Right lung (tissue), 5 donors: ENCODE results near the gene SIGLEC15. TPM values are rescaled to one million over a fixed set of nuclear protein-coding genes. Genes with fewer than 3 reads are reported as not detected.
"Not testable (repeated sequence)": the region's sequence is repeated elsewhere in the genome, so short reads cannot be mapped to it uniquely, and the experiment has no call there.

Source experiments
- DNase-seq, 2 donors: peaks; one replicate each; pipeline ENCODE4 v3.0.0-alpha.2; 2013
- polyA plus RNA-seq, 5 donors: library from polyadenylated mRNA; unstranded; fragments of 120-200 nt; gene quantifications; one replicate each; pipeline versions ENCODE4 v1.2.1 to v1.2.3, GENCODE V29; 2013; ENCODE audit warnings: inconsistent platforms in 1 of 5, low replicate concordance in 1 of 5; ENCODE audit not compliant: insufficient read length in 5 of 5, insufficient read depth in 1 of 5

Gene SIGLEC15
- polyA plus RNA-seq, 5 donors, result 0.21 to 0.40 (median 0.24) TPM

GRCh38 chr18:45844938-45845337 lies 19.5 kb downstream of the SIGLEC15 start:
- no peak for DNase-seq

DNA sequence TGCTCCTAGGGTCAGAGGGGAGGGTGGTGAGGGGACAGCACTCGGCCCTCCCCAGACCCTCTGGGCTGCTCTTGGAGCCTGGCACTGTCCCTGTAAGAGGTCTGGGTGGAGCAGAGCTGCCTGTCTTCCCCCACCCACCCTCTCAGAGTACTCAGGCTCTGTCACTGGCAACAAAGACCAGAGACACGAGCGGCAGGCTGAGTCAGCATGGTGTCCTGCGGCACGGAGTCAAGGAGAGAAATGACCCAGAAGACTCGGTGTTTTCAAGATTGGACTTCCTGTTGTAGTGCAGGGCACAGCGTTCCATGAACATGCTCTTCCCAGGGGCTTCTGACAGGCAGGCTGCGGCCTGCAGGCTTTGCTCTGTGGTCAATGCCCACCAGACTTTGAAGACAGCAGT lies 19.9 kb downstream of the SIGLEC15 start:
- no peak for DNase-seq

DNA sequence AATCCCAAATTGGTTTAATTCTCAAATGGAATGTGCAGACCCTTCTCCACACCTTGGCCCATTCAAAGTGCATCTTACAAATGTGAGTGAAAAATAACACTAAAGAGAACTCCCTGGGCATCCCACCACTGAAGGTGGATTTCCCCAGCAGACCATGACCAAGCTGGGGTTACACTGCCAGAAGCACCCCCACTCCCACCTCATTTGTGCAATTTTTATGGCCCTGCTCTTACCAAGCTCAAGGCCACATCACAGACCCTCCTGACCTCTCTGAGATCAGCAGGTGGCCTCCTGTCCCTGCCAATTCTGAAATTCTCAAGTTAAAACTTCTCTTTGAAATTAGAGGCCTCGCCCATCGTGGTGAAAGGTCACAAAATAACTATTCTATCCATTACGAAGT lies 21.6 kb downstream of the SIGLEC15 start:
- no peak for DNase-seq

GRCh38 chr18:45848643-45849042 lies 23.2 kb downstream of the SIGLEC15 start:
- DNase-seq, result not testable (repeated sequence)

DNA sequence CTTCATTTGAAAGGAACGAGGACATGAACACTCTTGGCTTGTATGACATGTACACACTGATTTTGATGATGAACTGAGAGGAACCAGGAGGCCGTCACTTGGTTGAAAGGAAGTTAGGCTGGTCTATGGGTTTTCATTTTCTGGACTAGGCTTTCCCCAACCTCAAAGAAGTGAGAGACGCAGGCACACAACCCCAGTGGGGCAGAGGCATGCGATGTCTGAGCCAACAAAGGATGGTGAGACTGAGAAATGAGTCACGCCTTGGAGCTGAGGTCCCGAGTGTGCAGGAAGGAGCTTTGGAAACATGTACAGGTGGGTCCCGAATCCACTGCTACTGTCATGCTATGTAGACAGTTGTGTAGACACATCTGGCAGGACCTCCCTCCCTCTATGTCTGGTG lies 24.1 kb downstream of the SIGLEC15 start:
- no peak for DNase-seq

- DNase-seq, result no peak
Measured at GRCh38 chr18:45850021-45850420, 24.5 kb downstream of the SIGLEC15 start.

DNA sequence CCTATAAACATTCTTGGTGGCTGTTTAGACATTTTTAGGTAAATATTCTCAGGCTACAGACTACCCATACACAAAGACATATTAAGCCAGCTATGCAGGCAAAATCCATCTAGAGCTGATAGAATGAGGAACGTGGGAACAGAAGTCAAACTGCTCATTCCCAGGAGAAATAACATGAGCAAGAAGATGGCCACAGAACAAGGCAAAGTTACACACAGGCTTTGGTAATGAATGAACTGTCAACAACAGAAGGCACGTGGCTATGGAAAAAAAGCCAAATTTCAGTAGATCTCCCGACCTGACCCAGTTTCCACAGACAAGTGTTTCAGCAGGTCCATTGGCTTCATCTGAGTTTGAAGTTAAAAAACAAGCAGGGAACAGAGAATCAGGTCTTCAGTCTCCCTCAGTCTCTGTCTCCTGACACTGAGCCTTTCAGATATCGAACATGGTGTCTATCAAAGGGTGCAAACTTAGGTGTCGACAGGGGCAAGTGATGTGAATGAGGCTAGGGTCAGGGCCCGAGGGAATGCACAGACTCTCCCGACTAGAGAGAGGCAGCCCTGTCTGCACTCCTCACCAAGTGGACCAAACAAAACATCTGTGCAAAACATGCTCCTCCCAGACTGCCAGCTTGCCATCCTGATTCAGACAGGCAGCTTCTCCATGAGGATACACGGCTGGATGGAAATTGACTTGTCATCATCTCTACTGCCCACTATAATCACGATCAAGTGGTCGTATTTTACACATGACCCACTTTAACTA lies 25.9 kb downstream of the SIGLEC15 start:
- no peak for DNase-seq

DNA sequence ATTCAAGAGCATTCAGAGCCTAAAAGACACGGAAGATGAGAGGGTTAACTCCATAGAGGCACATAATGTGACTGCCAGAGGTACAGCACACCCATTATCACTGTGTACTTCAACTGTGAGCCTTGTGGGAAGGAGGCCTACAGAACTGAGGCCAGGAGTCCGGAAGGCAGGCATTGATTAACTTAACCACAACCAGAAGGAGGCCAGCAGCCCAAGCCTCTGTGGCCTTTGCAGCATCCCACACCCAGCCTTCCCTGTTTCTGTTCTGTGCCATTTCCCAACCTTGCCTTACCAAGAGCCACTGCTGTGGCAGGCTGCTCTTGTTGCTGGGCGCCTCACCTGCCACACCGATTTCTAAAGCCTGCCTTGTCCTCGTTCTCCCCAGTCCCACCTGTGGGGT lies 27.2 kb downstream of the SIGLEC15 start:
- no peak for DNase-seq

GRCh38 chr18:45854036-45854586 lies 28.6 kb downstream of the SIGLEC15 start:
- no peak for DNase-seq

- no peak for DNase-seq
Measured at GRCh38 chr18:45856531-45856930, 31.1 kb downstream of the SIGLEC15 start.

DNA sequence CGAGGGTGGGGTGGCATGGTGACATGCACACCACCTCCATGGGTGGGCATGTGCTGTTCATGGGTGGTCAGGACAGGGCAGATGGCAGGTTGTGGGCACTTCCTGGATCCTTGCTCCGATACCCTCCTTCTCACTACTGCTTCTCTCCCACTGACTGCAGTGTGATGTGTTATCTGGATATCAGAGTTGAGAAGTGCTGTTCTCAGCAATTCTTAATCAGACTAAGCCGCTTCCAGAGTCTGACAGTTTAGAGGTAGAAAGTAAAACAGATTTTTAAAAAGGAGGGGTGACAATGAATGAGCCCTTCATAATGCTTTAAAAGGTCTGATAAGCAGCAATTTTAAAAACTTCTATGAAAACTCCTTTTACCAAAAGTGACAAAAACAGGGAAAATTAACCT lies 33.9 kb downstream of the SIGLEC15 start:
- no peak for DNase-seq

DNA sequence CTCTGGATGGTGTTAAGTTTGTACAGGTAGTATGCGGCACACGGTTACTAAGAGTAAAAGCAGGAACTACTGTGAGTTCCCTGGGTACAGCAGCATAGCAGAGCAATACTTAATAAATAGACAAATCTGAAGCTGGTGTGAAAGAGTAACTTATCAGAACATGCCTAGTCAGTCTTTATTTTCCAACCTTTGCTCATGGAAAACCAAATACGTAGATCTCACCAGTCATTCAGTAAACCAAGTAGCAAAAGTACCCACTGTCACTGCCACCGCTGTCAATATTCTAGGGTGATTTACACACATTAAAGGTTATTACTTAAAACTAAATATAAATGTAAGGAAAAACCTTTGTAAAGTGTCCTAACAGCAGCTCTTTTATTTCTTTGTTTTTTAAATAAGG lies 35.0 kb downstream of the SIGLEC15 start:
- no peak for DNase-seq

GRCh38 chr18:45860971-45861370 lies 35.5 kb downstream of the SIGLEC15 start:
- DNase-seq, result no peak

- no peak for DNase-seq
Measured at GRCh38 chr18:45861926-45862325, 36.5 kb downstream of the SIGLEC15 start.

GRCh38 chr18:45863469-45863868 lies 38.0 kb downstream of the SIGLEC15 start:
- DNase-seq, result no peak

- DNase-seq, result no peak
Measured at GRCh38 chr18:45864081-45864480, 38.6 kb downstream of the SIGLEC15 start.

- DNase-seq, result no peak
Measured at GRCh38 chr18:45865466-45865865, 40.0 kb downstream of the SIGLEC15 start.

DNA sequence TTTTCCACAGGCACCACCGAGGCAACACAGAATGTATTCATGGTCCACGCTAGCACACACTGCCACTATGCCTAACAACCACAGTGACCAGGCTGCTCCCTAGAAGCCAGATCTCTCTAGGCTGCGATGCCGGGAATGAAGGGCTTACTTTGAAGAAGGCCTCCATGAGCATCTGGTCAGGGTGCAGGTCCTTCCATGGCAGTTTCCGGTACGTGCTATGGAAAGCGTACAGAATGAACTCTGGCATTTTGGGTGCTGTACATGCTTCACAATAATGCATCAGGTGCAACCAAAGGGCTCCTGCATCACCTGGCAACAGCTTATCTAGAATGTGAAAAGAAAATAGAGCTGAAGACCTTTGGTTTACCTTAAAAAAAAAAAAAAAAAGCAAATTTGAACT lies 44.9 kb downstream of the SIGLEC15 start:
- no peak for DNase-seq

DNA sequence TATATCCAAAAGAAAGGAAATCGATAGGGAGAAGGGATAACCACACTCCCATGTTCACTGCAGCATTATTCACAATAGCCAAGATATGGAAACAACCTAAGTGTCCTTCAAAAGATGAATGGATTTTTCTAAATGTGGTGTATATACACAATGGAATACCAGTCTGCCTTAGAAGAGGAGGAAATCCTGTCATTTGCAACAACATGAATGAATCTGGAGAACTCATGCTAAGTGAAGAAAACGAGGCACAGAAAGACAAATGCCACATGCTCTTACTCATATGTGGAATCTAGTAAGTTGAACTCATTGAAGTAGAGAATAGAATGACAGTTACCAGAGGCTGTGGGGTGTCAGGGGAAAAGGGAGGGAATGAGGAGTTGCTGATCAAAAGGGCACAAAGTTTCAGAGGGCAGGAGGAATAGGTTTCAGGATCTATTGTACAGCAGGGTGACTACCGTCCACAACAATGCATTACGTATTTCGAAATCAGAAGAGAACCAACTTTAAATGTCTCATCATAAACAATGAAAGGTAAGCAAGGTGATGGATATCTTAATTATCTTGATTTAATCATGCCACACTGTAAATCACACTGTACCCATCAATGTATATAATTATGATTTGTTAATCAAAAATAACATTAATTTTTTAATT lies 46.1 kb downstream of the SIGLEC15 start:
- no peak for DNase-seq

DNA sequence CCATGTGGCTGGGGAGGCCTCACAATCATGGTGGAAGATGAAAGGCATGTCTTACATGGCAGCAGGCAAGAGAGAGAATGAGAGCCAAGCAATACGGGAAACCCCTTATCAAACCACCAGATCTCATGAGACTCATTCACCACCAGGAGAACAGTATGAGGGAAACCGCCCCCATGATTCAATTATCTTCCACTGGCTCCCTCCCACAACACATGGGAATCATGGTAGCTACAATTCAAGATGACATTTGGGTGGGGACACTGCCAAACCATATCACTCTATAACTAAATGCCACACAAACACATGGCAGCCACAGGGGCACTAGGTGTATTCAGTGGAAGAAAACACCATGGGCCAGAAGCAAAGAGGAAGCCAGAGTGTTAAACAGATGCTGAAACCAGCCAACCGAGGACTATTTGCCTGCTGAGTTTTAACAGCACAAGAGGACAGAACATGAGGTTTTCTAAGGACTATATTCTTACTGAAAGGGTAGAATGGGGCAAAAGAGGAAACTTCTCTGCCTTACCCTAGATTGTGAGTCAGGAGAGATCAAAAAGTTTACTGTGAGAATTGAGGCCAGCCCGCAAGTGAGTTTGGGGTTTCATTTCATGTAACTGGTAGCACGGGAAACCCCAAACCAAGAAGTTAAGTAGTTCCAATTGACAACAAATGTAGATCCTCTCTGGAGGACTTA lies 49.2 kb downstream of the SIGLEC15 start:
- no peak for DNase-seq

- no peak for DNase-seq
Measured at GRCh38 chr18:45876161-45876560, 50.7 kb downstream of the SIGLEC15 start.

GRCh38 chr18:45877403-45877802 lies 51.9 kb downstream of the SIGLEC15 start:
- no peak for DNase-seq
